ENCODE measurements around the gene SYT9. TPM values are rescaled to one million over a fixed set of nuclear protein-coding genes. Genes with fewer than 3 reads are reported as not detected.

SYT9 gene
- total and polyA plus RNA-seq, 9 of the 15 experiments (the other 6 are each of a cell fraction or from before 2014, with no cell fraction given), result 0.01 TPM; not detected in 8

DNA sequence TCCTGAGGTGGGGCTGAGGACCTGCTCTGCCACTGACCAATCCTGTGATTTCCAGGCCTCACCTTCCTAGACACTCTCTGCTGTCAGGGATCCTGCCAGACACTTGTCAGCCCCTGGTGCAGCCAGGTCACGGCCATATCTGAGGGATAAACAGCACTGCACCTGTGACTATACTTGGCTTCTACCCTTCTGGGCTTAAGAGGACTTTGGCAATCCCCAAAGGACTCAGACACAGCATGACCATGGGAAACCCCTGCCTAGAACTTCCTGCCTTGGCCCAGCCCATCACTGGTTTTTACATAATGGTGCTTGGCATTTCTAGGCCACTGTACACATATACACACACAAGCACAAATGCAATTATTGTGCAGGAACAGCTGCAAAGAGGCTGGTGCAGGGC lies 222.0 kb downstream of the SYT9 start (continued):
- no peak for TF ChIP-seq ZNF224 (CRISPR knock-in tag; IDR thresholded peaks at IDR 0.05)
- no peak for TF ChIP-seq BRCA1 (IDR thresholded peaks at IDR 0.05)
- no peak for TF ChIP-seq BRCA1 (CRISPR knock-in tag; IDR thresholded peaks at IDR 0.05)
- TF ChIP-seq ESRRB (CRISPR knock-in tag; IDR thresholded peaks at IDR 0.05; ENCODE audit: borderline replicate concordance), result no peak
- no peak for TF ChIP-seq TEAD4 (IDR thresholded peaks at IDR 0.05; ENCODE audit: low read length)
- TF ChIP-seq TEAD4 (CRISPR knock-in tag; IDR thresholded peaks at IDR 0.05; ENCODE audit: borderline replicate concordance), result no peak
- TF ChIP-seq FOXP1 (CRISPR knock-in tag; IDR thresholded peaks at IDR 0.05), result no peak
- no peak for TF ChIP-seq ZNF124 (CRISPR knock-in tag; IDR thresholded peaks at IDR 0.05)
- TF ChIP-seq GABPB1 (CRISPR knock-in tag; IDR thresholded peaks at IDR 0.05), result no peak
- no peak for TF ChIP-seq LEF1 (IDR thresholded peaks at IDR 0.05)

DNA sequence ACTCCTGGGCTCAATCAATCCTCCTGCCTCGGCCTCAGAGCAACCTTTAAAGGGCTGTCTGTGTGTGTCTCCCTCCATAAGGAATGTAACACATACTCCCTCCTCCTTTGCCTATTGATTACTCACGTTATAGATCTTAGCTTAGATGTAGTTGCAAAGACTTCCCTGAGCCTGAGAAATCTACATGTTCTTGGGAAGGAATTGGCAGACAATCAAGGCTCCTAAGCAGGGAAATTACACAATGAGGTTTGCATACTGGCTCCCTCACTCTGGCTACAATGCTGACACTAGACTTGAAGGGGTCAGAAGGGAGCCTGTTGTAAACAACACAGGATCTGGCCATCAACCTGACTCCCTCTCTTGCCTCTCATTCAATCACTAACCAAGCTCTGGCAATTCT lies 228.4 kb downstream of the SYT9 start:
- Histone ChIP-seq H3K4me1 (replicated peaks in 1 of 2; ENCODE audit: control insufficient read depth in 2 of 2, insufficient read depth in 2 of 2, low read length in 2 of 2) (no peaks in the 10 kb centered on the region), H3K79me2 (ENCODE audit: control insufficient read depth, insufficient read depth, low read length) (no peaks in the 10 kb centered on the region), H3K9ac (ENCODE audit: insufficient read depth in 1 of 2, low read depth in 2 of 2, low read length in 2 of 2) (no peak overlapping the region), H3K4me2 (ENCODE audit: insufficient read depth, low read length) (no peak overlapping the region), H3K27ac (ENCODE audit: extremely low read depth, low read depth, low read length) (no peak overlapping the region), H2AFZ (ENCODE audit: low read depth, low read length) (no peak overlapping the region), H3K9me1 (ENCODE audit: control insufficient read depth, insufficient read depth, low read length) (no peaks in the 10 kb centered on the region), H4K20me1 (replicated peaks; ENCODE audit: control insufficient read depth, insufficient read depth, low read length) (no peaks in the 10 kb centered on the region), H3K36me3 (ENCODE audit: control insufficient read depth, insufficient read depth, low read length) (no peaks in the 10 kb centered on the region), H3K27me3 (ENCODE audit: control insufficient read depth in 2 of 2, insufficient read depth in 2 of 2, low read length in 2 of 2) (peaks cover 0 to 3% of the 10 kb centered on the region in 2 experiments; a peak in 1 of 5 replicates), H3K9me3 (replicated peaks; ENCODE audit: control insufficient read depth, insufficient read depth, low read depth, low read length) (no peaks in the 10 kb centered on the region), H3K4me3 (no peak overlapping the region)
- in situ Hi-C loops (cut with MboI) (no loop called here), intact Hi-C loops (cut with micrococcal nuclease) (no loop called here)
- ChIA-PET CTCF (ENCODE audit: low intra/inter-chr PET ratio) (interaction anchor here (0.5 kb wide), 1 partner anchor 420 kb away, joined by 3 read pairs; no protein-coding TSS in a partner anchor), POLR2A (interaction anchor here (0.7 to 1.1 kb wide), 2 partner anchors 10 kb away, joined by 3 read pairs; no protein-coding TSS in a partner anchor)
- WGBS (ENCODE audit: insufficient coverage, low coverage, missing lambda C conversion rate), result 0% methylated on average over 2 of the region's 2 CpGs
- no TSS peak for BruUV-seq (replicated peaks)
- FAIRE-seq (no peak), ATAC-seq (no peak), DNase-seq (ENCODE audit: extremely low read depth in 1 of 4, low spot score in 3 of 4) (no peak)
- TF ChIP-seq ILK (tag; IDR thresholded peaks at IDR 0.05; ENCODE audit: borderline replicate concordance, low read depth) (no peak), ESRRB (CRISPR knock-in tag; IDR thresholded peaks at IDR 0.05; ENCODE audit: borderline replicate concordance) (no peak), ZKSCAN3 (CRISPR knock-in tag; IDR thresholded peaks at IDR 0.05) (no peak), GABPB2 (CRISPR knock-in tag; conservative IDR thresholded peaks at IDR 0.05) (no peak), XRCC3 (IDR thresholded peaks at IDR 0.05) (no peak), TCF7 (IDR thresholded peaks at IDR 0.05; ENCODE audit: borderline replicate concordance) (no peak), SMARCE1 (IDR thresholded peaks at IDR 0.05) (no peak), RNF2 (IDR thresholded peaks at IDR 0.05) (no peak), FOXM1 (IDR thresholded peaks at IDR 0.05; ENCODE audit: low read depth) (no peak), FOXM1 (CRISPR knock-in tag; IDR thresholded peaks at IDR 0.05; ENCODE audit: low read depth) (no peak), ZNF263 (CRISPR knock-in tag; IDR thresholded peaks at IDR 0.05; ENCODE audit: borderline replicate concordance) (no peak), ZNF224 (CRISPR knock-in tag; IDR thresholded peaks at IDR 0.05) (no peak), ZNF75A (CRISPR knock-in tag; IDR thresholded peaks at IDR 0.05) (no peak), SIRT6 (IDR thresholded peaks at IDR 0.05; ENCODE audit: low read depth, low read length) (no peak), ZNF217 (CRISPR knock-in tag; IDR thresholded peaks at IDR 0.05) (no peak)
- TF ChIP-seq, protein P1, sequence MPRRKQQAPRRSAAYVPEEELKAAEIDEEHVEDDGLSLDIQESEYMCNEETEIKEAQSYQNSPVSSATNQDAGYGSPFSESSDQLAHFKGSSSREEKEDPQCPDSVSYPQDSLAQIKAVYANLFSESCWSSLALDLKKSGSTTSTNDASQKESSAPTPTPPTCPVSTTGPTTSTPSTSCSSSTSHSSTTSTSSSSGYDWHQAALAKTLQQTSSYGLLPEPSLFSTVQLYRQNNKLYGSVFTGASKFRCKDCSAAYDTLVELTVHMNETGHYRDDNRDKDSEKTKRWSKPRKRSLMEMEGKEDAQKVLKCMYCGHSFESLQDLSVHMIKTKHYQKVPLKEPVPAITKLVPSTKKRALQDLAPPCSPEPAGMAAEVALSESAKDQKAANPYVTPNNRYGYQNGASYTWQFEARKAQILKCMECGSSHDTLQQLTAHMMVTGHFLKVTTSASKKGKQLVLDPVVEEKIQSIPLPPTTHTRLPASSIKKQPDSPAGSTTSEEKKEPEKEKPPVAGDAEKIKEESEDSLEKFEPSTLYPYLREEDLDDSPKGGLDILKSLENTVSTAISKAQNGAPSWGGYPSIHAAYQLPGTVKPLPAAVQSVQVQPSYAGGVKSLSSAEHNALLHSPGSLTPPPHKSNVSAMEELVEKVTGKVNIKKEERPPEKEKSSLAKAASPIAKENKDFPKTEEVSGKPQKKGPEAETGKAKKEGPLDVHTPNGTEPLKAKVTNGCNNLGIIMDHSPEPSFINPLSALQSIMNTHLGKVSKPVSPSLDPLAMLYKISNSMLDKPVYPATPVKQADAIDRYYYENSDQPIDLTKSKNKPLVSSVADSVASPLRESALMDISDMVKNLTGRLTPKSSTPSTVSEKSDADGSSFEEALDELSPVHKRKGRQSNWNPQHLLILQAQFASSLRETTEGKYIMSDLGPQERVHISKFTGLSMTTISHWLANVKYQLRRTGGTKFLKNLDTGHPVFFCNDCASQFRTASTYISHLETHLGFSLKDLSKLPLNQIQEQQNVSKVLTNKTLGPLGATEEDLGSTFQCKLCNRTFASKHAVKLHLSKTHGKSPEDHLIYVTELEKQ (CRISPR knock-in tag; IDR thresholded peaks at IDR 0.05), result no peak
